Measurements from ENCODE around the gene CASZ1.

- TF ChIP-seq CTCF (conservative IDR thresholded peaks at IDR 0.05 in 1 of 2, IDR thresholded peaks at IDR 0.05 in 1 of 2; ENCODE audit: low read depth in 1 of 2, low read length in 2 of 2) = no peak
- TF ChIP-seq EZH2 (IDR thresholded peaks at IDR 0.05; ENCODE audit: low read length, missing control alignments) = no peak
These were observed 116.8 kb downstream of the CASZ1 start for GRCh38 chr1:10679496-10680220.
